GM12892 (cell line): ENCODE measurements around the gene HHIPL1.

ENCODE experiments used
- POLR2A ChIP-seq: IDR thresholded peaks from 2 replicates; pipeline ENCODE4 v1.6.1; 2011; ENCODE audit warnings: low read depth, low read length, control low read depth
- POLR2AphosphoS5 ChIP-seq: IDR thresholded peaks from 2 replicates; pipeline ENCODE4 v1.6.1; 2011; ENCODE audit warnings: low read depth, low read length, control low read depth
- TAF1 ChIP-seq: IDR thresholded peaks from 2 replicates; pipeline ENCODE4 v1.6.1; 2011; ENCODE audit warnings: low read depth, mild to moderate bottlenecking, control low read depth, low read length, borderline replicate concordance

GRCh38 chr14:99630202-99630601 is 14.7 kb upstream of the HHIPL1 start:
- TF ChIP-seq POLR2A (no peak), TAF1 (no peak), POLR2AphosphoS5 (no peak)
